GM13976 (cell line): Measurements from ENCODE around the gene LRRC39.

ENCODE experiments used
- DNase-seq: peaks from one replicate; pipeline ENCODE4 v3.0.0; 2012; ENCODE audit warnings: low spot score
- in situ Hi-C: fragments of 300-500 bp; cut with MboI; formaldehyde crosslinking; loops from one replicate; pipeline ENCODE4 v1.12.0; 2022; ENCODE audit warnings: low sequenced_read_pairs, mixed read lengths, inconsistent platforms; ENCODE audit not compliant: unreplicated experiment
- TF ChIP-seq, protein P1 (sequence below): IDR thresholded peaks from 2 replicates; pipeline ENCODE4 v1.5.1; 2012; ENCODE audit warnings: borderline replicate concordance, mild to moderate bottlenecking; ENCODE audit not compliant: insufficient read depth; ENCODE audit errors: extremely low read depth, missing control alignments, control extremely low read depth

Gene LRRC39

DNA sequence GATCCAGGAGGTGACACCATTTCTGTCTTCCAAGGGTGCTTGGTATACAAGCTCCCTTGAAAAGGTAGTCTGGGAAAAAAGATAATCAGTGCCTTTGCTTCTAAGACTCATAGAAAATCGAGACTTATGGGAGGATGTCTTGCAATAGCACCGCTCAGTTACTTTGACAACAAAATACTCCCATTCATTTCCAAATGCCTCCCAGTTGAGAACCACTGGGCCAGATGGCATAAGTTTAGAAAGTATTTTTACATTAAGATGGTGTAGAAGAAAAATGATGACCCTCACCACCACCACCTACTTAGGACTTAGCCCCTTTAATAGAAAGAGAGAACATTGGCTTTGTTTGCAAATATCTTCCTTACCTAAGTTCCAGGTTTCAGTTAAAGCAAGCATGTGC lies 40.5 kb downstream of the LRRC39 start:
- in situ Hi-C loops: loop anchor here (10.0 kb wide), 1 partner anchor 323 kb away; no protein-coding TSS in a partner anchor
- TF ChIP-seq, protein P1, sequence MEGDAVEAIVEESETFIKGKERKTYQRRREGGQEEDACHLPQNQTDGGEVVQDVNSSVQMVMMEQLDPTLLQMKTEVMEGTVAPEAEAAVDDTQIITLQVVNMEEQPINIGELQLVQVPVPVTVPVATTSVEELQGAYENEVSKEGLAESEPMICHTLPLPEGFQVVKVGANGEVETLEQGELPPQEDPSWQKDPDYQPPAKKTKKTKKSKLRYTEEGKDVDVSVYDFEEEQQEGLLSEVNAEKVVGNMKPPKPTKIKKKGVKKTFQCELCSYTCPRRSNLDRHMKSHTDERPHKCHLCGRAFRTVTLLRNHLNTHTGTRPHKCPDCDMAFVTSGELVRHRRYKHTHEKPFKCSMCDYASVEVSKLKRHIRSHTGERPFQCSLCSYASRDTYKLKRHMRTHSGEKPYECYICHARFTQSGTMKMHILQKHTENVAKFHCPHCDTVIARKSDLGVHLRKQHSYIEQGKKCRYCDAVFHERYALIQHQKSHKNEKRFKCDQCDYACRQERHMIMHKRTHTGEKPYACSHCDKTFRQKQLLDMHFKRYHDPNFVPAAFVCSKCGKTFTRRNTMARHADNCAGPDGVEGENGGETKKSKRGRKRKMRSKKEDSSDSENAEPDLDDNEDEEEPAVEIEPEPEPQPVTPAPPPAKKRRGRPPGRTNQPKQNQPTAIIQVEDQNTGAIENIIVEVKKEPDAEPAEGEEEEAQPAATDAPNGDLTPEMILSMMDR: no peak
- no peak for DNase-seq

GRCh38 chr1:100134872-100135271 lies 43.2 kb downstream of the LRRC39 start:
- TF ChIP-seq, protein P1: no peak
- DNase-seq: no peak
- in situ Hi-C loops: loop anchor here (10.0 kb wide), 1 partner anchor 320 kb away; no protein-coding TSS in a partner anchor

DNA sequence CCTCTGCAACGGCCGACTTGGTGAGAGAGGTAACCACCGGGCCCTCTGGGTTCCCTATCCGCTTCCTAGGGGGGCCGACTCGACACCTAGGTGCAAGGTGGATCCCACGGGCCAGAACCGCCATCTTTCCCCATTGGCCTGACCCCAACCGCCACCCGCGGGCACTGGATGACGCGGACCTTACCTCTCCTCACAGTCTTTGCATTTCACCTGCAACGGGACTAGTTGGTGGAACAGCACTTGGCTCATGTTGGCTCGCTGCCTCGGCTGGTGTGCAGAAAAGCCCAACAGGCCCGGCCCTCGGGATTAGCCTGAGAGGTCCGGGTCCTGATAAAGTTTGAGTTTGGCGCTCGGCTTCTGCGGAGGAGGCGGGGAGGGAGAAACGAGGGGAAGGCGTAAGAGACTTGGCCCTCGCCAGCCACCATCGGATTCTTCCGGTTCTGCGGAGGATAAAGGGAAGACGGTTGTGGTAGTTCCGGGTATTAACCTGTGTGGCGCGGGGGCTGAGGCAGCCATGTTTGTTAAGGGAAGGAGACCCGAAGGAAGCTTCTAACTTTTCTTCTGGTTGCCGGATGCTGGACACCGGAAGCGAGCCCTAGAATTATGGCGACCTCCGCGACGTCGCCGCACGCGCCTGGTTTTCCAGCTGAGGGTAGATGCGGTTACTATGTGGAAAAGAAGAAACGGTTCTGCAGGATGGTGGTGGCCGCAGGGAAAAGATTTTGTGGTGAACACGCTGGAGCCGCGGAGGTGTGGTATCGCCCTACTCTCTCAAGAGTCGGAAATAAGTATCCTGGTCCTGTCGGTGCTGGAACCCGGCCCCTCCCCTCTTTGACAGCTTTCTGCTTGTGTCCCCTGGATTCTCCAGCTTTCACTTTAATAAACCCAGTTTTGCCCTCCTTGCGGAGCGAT lies 45.2 kb downstream of the LRRC39 start, which contains the start of the genes SASS6 and TRMT13:
SASS6 (minus strand) TSS at position 365 of the 912 bp plus-strand sequence; CDS start at position 249, 116 bp downstream.
TRMT13 (plus strand) TSS at position 598 of the 912 bp plus-strand sequence; CDS start at position 604, 6 bp downstream.
- in situ Hi-C loops: loop anchor here (10.0 kb wide), 1 partner anchor 318 kb away; no protein-coding TSS in a partner anchor
- TF ChIP-seq, protein P1: no peak
- DNase-seq: peak; percentile 88

DNA sequence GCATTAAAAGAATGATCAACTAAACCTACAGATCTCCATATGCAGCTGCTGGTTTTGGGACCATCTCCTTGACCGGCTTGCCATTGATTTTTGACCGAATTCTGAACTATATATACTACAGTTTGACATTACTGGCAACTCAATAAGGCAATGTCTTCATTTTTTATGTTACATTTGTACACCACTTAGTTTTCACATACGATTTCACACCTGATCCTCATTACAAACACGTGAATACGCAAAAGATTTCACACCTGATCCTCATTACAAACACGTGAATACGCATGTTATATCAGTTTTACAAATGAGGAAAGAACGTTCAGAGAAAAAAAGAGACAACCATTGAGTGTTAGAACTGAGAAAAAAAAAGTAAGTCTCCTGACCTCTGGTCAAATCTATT lies 46.4 kb downstream of the LRRC39 start:
- in situ Hi-C loops: loop anchor here (10.0 kb wide), 1 partner anchor 317 kb away; no protein-coding TSS in a partner anchor
- TF ChIP-seq, protein P1: no peak
- no peak for DNase-seq

DNA sequence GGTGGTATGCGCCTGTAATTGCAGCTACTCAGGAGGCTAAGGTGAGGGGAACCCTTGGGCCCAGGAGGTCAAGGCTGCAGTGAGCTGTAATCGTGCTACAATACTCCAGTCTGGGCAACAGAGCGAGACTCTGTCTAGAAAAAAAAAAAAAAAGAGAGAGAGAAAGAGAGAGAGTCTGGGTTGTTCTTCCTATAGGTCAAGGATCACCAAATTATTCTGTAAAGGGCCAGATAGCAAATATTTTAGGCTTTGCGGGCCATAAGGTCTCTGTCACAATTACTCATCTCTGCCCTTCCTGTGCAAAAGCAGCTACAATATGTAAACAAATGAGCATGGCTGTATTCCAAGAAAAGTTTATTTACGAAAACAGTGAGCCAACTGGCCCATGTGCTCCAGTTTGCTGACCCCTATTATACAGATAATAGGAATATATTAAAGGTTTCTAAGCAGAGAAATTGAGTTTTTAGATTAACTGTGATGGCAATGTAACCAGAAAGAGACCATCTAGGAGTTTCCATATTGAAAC lies 47.4 kb downstream of the LRRC39 start:
- no peak for DNase-seq
- in situ Hi-C loops: loop anchor here (10.0 kb wide), 1 partner anchor 316 kb away; no protein-coding TSS in a partner anchor
- TF ChIP-seq, protein P1: no peak

- in situ Hi-C loops: no loop called here
- no peak for DNase-seq
- TF ChIP-seq, protein P1: no peak
Measured at GRCh38 chr1:100127226-100127625, 50.8 kb downstream of the LRRC39 start.
